PC-3 (cell line): Measurements from ENCODE around the gene MANSC4. TPM values are rescaled to one million over a fixed set of nuclear protein-coding genes. Genes with fewer than 3 reads are reported as not detected.

ENCODE experiments used
- ATAC-seq: fragments of 200-7000 bp; cut with Tn5 transposase; 2 replicates; pipeline ENCODE4 v1.9.1; 2020; ENCODE audit warnings: mild to moderate bottlenecking, moderate library complexity
- BruUV-seq: library from RNA; stranded (reverse); fragments of 400-500 nt; replicated peaks from 2 replicates; lab custom pipeline; 2021; lab: Mats Ljungman, UMichigan
- CTCF ChIA-PET: fragments of 300-600 bp; sonication (Branson Sonifier 250); formaldehyde crosslinking; loops from one replicate; lab custom pipeline; 2022; ENCODE audit warnings: antibody characterized with exemption; lab: Charles Lee
- POLR2A ChIA-PET: fragments of 300-600 bp; sonication (Branson Sonifier 250); formaldehyde crosslinking; loops from one replicate; lab custom pipeline; 2022; ENCODE audit warnings: antibody characterized with exemption; ENCODE audit not compliant: unreplicated experiment; lab: Charles Lee
- DNase-seq: peaks from one replicate; pipeline ENCODE4 v3.0.0-alpha.2; 2015
- H2AFZ ChIP-seq: fragments of 300-600 bp; sonication (generic); 2 replicates; pipeline ENCODE4 v1.6.0; 2016; ENCODE audit warnings: antibody characterized with exemption, low read length
- H3F3A ChIP-seq: fragments of 300-600 bp; sonication (generic); one replicate; pipeline ENCODE4 v1.6.0; 2017; ENCODE audit warnings: antibody characterized with exemption, low read length, control low read depth, mild to moderate bottlenecking; ENCODE audit not compliant: unreplicated experiment
- H3K27ac ChIP-seq: fragments of 300-600 bp; sonication (generic); 2 replicates; pipeline ENCODE4 v1.5.1; 2016; ENCODE audit warnings: mild to moderate bottlenecking, low read length
- H3K27me3 ChIP-seq: fragments of 300-600 bp; sonication (generic); 2 replicates; pipeline ENCODE4 v1.6.1; 2016; ENCODE audit warnings: low read length, mixed read lengths
- H3K36me3 ChIP-seq: fragments of 300-600 bp; sonication (generic); 2 replicates; pipeline ENCODE4 v1.6.1; 2016; ENCODE audit warnings: low read depth, mixed run types, low read length, mixed read lengths
- H3K4me1 ChIP-seq: fragments of 300-600 bp; sonication (generic); 2 replicates; pipeline ENCODE4 v1.5.1; 2016; ENCODE audit warnings: low read length; ENCODE audit not compliant: insufficient read depth
- H3K4me2 ChIP-seq: fragments of 300-600 bp; sonication (generic); 2 replicates; pipeline ENCODE4 v1.6.0; 2016; ENCODE audit warnings: low read length
- H3K4me3 ChIP-seq: fragments of 300-600 bp; sonication (generic); 2 replicates; pipeline ENCODE4 v1.5.1; 2016; ENCODE audit warnings: mild to moderate bottlenecking, low read length, mixed read lengths
- H3K79me2 ChIP-seq: fragments of 300-600 bp; sonication (generic); 2 replicates; pipeline ENCODE4 v1.6.1; 2017; ENCODE audit warnings: low read length, mixed read lengths
- H3K9ac ChIP-seq: fragments of 300-600 bp; sonication (generic); 2 replicates; pipeline ENCODE4 v1.6.0; 2016; ENCODE audit warnings: mild to moderate bottlenecking, low read length
- H3K9me2 ChIP-seq: fragments of 300-600 bp; sonication (generic); replicated peaks from 2 replicates; pipeline ENCODE4 v1.6.1; 2016; ENCODE audit warnings: mixed run types, low read length, mixed read lengths
- H3K9me3 ChIP-seq: fragments of 300-600 bp; sonication (generic); 2 replicates; pipeline ENCODE4 v1.6.1; 2016; ENCODE audit warnings: low read length, mixed read lengths
- H4K20me1 ChIP-seq: fragments of 300-600 bp; sonication (generic); 2 replicates; pipeline ENCODE4 v1.6.1; 2016; ENCODE audit warnings: low read length, mixed read lengths
- CTCF ChIP-seq: fragments of 300-600 bp; sonication (generic); conservative IDR thresholded peaks from 2 replicates; pipeline ENCODE4 v1.5.1; 2017; ENCODE audit warnings: antibody characterized with exemption, low read depth, mild to moderate bottlenecking, low read length
- EZH2 ChIP-seq: fragments of 300-600 bp; sonication (generic); IDR thresholded peaks from one replicate; pipeline ENCODE4 v1.6.1; 2017; ENCODE audit warnings: antibody characterized with exemption, mild to moderate bottlenecking, low read length; ENCODE audit not compliant: unreplicated experiment
- EZH2phosphoT487 ChIP-seq: fragments of 300-600 bp; sonication (generic); IDR thresholded peaks from 2 replicates; pipeline ENCODE4 v1.6.1; 2018; ENCODE audit warnings: mild to moderate bottlenecking, antibody characterized with exemption, low read length, borderline replicate concordance
- intact Hi-C: fragments of 100-400 bp; cut with micrococcal nuclease; formaldehyde crosslinking; loops from 2 replicates; pipeline ENCODE4 v1.9.0; 2023
- total RNA-seq: library from RNA; depleted of rRNA; stranded (reverse); fragments of >200 nt; gene quantifications from 2 replicates; pipeline ENCODE4 v1.2.3, GENCODE V29; 2014

The MANSC4 gene
- total RNA-seq, 1 experiment from 2014 or later: 1.9 TPM

DNA sequence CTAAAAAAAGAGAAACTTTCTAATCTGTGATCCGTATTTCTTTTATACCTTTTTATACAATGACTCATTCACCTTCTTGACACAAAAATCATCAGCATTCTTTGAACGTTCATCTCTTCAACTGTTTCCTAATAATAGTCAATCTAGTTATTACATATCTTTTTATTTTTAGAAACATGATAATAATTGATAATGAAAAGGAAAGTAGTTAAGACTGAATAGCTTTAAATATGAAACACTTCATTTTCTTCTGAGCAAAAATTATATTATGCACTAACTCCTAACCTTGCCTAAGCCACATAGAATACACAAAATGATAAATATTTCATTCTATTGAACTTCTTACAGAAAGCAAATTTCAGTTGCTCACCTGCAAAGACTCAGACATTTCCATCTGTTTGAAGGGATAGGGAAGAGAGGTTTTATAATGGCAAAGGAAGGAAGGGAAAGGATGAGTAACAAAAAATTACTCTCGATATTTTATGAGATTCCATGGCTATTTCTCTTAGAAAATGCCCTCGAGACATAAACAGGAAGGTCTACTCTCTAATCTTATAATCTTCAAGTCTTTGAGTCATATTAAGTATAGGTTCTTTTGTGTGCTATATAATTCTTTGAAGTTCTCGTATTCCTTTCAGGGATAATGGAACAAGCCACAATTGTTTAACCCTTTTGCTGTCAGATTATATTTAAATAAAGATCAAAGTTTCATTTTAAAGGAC lies 7.5 kb downstream of the MANSC4 start:
- H2AFZ ChIP-seq: no peak overlapping the region
- DNase-seq: peak; percentile 97

GRCh38 chr12:27771481-27772327 lies 8.3 kb downstream of the MANSC4 start:
- H3F3A ChIP-seq: peaks cover 15% of the 10 kb centered on the region
- POLR2A ChIA-PET: no interaction called here
- H3K79me2 ChIP-seq: no peaks in the 10 kb centered on the region
- ATAC-seq: peak; percentile 43
- peak overlapping the region; percentile 6; the same call in 1 of the 2 replicates for H2AFZ ChIP-seq
- H3K27me3 ChIP-seq: no peaks in the 10 kb centered on the region
- peak overlapping the region; percentile 53 for H3K9ac ChIP-seq
- CTCF ChIA-PET: interaction anchor here (0.6 to 1.0 kb wide), 3 partner anchors 49 to 50 kb away, joined by 3 to 7 read pairs (median 3); no protein-coding TSS in a partner anchor
- peak overlapping the region; percentile 88 for H3K27ac ChIP-seq
- H3K4me1 ChIP-seq: peaks cover 32% of the 10 kb centered on the region
- H3K36me3 ChIP-seq: no peaks in the 10 kb centered on the region
- H3K9me2 ChIP-seq: no peaks in the 10 kb centered on the region
- TF ChIP-seq EZH2phosphoT487: no peak
- no peak for TF ChIP-seq EZH2
- no peak for TF ChIP-seq CTCF
- intact Hi-C loops: loop anchor here (1.0 kb wide), 1 partner anchor 24 kb away; no protein-coding TSS in a partner anchor
- H3K9me3 ChIP-seq: no peaks in the 10 kb centered on the region
- H3K4me2 ChIP-seq: peak overlapping the region; percentile 74
- H4K20me1 ChIP-seq: no peaks in the 10 kb centered on the region
- peak; percentile 78 for DNase-seq
- no TSS peak for BruUV-seq
- peak overlapping the region; percentile 44 for H3K4me3 ChIP-seq

More for the DNA sequence above, 7.5 kb downstream of the MANSC4 start:
- CTCF ChIA-PET: interaction anchor here (0.6 to 1.0 kb wide), 2 partner anchors 48 to 49 kb away, joined by 3 read pairs; no protein-coding TSS in a partner anchor
- POLR2A ChIA-PET: no interaction called here
- ATAC-seq: peak; percentile 88
- no peaks in the 10 kb centered on the region for H3K27me3 ChIP-seq
- intact Hi-C loops: loop anchor here (1.0 kb wide), 1 partner anchor 25 kb away; no protein-coding TSS in a partner anchor
- no peak for TF ChIP-seq EZH2
- TF ChIP-seq CTCF: no peak
- no peak for TF ChIP-seq EZH2phosphoT487
- H3K4me1 ChIP-seq: peaks cover 32% of the 10 kb centered on the region
- H3K36me3 ChIP-seq: no peaks in the 10 kb centered on the region
- no peaks in the 10 kb centered on the region for H3K9me3 ChIP-seq
- TSS peak; percentile 50 for BruUV-seq
- H3K4me2 ChIP-seq: peak overlapping the region; percentile 74
- H3K79me2 ChIP-seq: no peaks in the 10 kb centered on the region
- H3F3A ChIP-seq: peaks cover 15% of the 10 kb centered on the region
- peak overlapping the region; percentile 88 for H3K27ac ChIP-seq
- H4K20me1 ChIP-seq: no peaks in the 10 kb centered on the region
- H3K4me3 ChIP-seq: peak overlapping the region; percentile 44
- peak overlapping the region; percentile 53 for H3K9ac ChIP-seq
- no peaks in the 10 kb centered on the region for H3K9me2 ChIP-seq
